B cell (primary cell): ENCODE data around the gene ESRRA. TPM values are rescaled to one million over a fixed set of nuclear protein-coding genes. Genes with fewer than 3 reads are reported as not detected.
A peak's percentile ranks its signal among the peaks of the same experiment; 100 is the strongest.

Source experiments
- ATAC-seq: fragments of 200-7000 bp; cut with Tn5 transposase; one replicate; pipeline ENCODE4 v1.10.0; 2021; ENCODE audit warnings: low read depth, mild to moderate bottlenecking, moderate number of reproducible peaks, moderate library complexity
- CTCF ChIA-PET: fragments of 350-600 bp; sonication (Branson Sonifier 250); formaldehyde crosslinking; loops from one replicate; lab custom pipeline; 2021; ENCODE audit warnings: antibody characterized with exemption, inconsistent platforms; lab: Charles Lee
- POLR2A ChIA-PET: fragments of 350-600 bp; sonication (Branson Sonifier 250); formaldehyde crosslinking; loops from one replicate; lab custom pipeline; 2021; ENCODE audit warnings: antibody characterized with exemption; lab: Charles Lee
- DNase-seq: peaks from one replicate; pipeline ENCODE4 v3.0.0; 2013
- H2AFZ ChIP-seq: 2 replicates; pipeline ENCODE4 v1.6.1; 2012; ENCODE audit warnings: mild to moderate bottlenecking, low read depth, low read length; ENCODE audit not compliant: insufficient read depth, poor library complexity, severe bottlenecking
- H3K27ac ChIP-seq, 2 donors: 1 replicate in 1 of 2; 2 replicates in 1 of 2; pipeline ENCODE4 v1.5.1; 2012 to 2013; ENCODE audit warnings: low read length in 2 of 2, mild to moderate bottlenecking in 2 of 2, moderate library complexity in 1 of 2
- H3K27me3 ChIP-seq, 4 experiments: fragments of 200-600 bp in 1 of 4; sonication (generic) in 1 of 4; replicated peaks in 1 of 4; 1 replicate in 2 of 4; 2 replicates in 2 of 4; pipeline versions ENCODE4 v1.6.1 to v1.7.0; 2013 to 2016; ENCODE audit warnings: low read length in 3 of 4, mild to moderate bottlenecking in 2 of 4, mixed read lengths in 1 of 4, moderate library complexity in 1 of 4; ENCODE audit not compliant: insufficient read depth in 4 of 4, control insufficient read depth in 3 of 4; ENCODE audit errors: control extremely low read depth in 1 of 4
- H3K36me3 ChIP-seq, 2 experiments: replicated peaks in 1 of 2; 1 replicate in 1 of 2; 2 replicates in 1 of 2; pipeline versions ENCODE4 v1.6.1 to v1.7.1; 2013; ENCODE audit warnings: low read length in 1 of 2; ENCODE audit not compliant: insufficient read depth in 2 of 2, control insufficient read depth in 1 of 2; ENCODE audit errors: control extremely low read depth in 1 of 2, extremely low read depth in 1 of 2
- H3K4me1 ChIP-seq, 2 donors: fragments of 200-600 bp in 1 of 2; sonication (generic) in 1 of 2; 1 replicate in 1 of 2; 2 replicates in 1 of 2; pipeline versions ENCODE4 v1.5.1 to v1.6.1; 2013 to 2017; ENCODE audit warnings: low read length in 2 of 2; ENCODE audit not compliant: control insufficient read depth in 2 of 2, insufficient read depth in 2 of 2
- H3K4me2 ChIP-seq: replicated peaks from 2 replicates; pipeline ENCODE3; 2012; ENCODE audit warnings: mild to moderate bottlenecking, low read depth, low read length; ENCODE audit not compliant: poor library complexity, severe bottlenecking
- H3K4me3 ChIP-seq, 5 experiments: fragments of 200-600 bp in 1 of 5; sonication (generic) in 1 of 5; 1 replicate in 3 of 5; 2 replicates in 2 of 5; pipeline versions ENCODE4 v1.5.1 to v1.7.0; 2011 to 2016; ENCODE audit warnings: low read length in 4 of 5, mild to moderate bottlenecking in 4 of 5, low read depth in 2 of 5, control low read depth in 1 of 5, moderate library complexity in 1 of 5; ENCODE audit not compliant: insufficient read depth in 1 of 5; ENCODE audit errors: control extremely low read depth in 1 of 5, extremely low read depth in 1 of 5
- H3K79me2 ChIP-seq: fragments of 200-600 bp; sonication (generic); one replicate; pipeline ENCODE4 v1.6.0; 2016; ENCODE audit warnings: low read length; ENCODE audit not compliant: control insufficient read depth, insufficient read depth
- H3K9ac ChIP-seq: fragments of 200-600 bp; sonication (generic); 2 replicates; pipeline ENCODE4 v1.6.1; 2017; ENCODE audit warnings: mild to moderate bottlenecking, low read length, moderate library complexity
- H3K9me3 ChIP-seq, 3 donors: one replicate each; pipeline versions ENCODE4 v1.6.1 to v1.7.1; 2013; ENCODE audit warnings: low read length in 2 of 3; ENCODE audit not compliant: control insufficient read depth in 2 of 3, insufficient read depth in 1 of 3; ENCODE audit errors: control extremely low read depth in 1 of 3
- H4K20me1 ChIP-seq: 2 replicates; pipeline ENCODE4 v1.6.0; 2012; ENCODE audit warnings: mild to moderate bottlenecking, low read length; ENCODE audit not compliant: insufficient read depth, control insufficient read depth, poor library complexity, severe bottlenecking
- H3K27ac Mint-ChIP-seq: one replicate; pipeline ENCODE4 v1.8.0; 2021; ENCODE audit warnings: mixed read lengths
- H3K27me3 Mint-ChIP-seq: one replicate; pipeline ENCODE4 v1.8.0; 2021; ENCODE audit warnings: mixed read lengths
- H3K4me1 Mint-ChIP-seq: one replicate; pipeline ENCODE4 v1.8.0; 2021; ENCODE audit warnings: mixed read lengths
- H3K4me3 Mint-ChIP-seq: one replicate; pipeline ENCODE4 v1.8.0; 2021; ENCODE audit warnings: mixed read lengths
- H3K9me3 Mint-ChIP-seq: one replicate; pipeline ENCODE4 v1.8.0; 2022; ENCODE audit warnings: mixed read lengths; ENCODE audit not compliant: insufficient read depth
- EZH2 ChIP-seq: IDR thresholded peaks from 2 replicates; pipeline ENCODE4 v1.6.1; 2012; ENCODE audit warnings: borderline replicate concordance, low read depth, mild to moderate bottlenecking, moderate library complexity, low read length; ENCODE audit not compliant: insufficient read depth, poor library complexity, severe bottlenecking
- WGBS: methylation state at CpG from one replicate; pipeline ENCODE4 v1.1.5; 2013; ENCODE audit warnings: missing lambda C conversion rate; ENCODE audit not compliant: insufficient coverage; 5-methylcytosine and 5-hydroxymethylcytosine counted together
- intact Hi-C: fragments of 100-400 bp; cut with micrococcal nuclease; formaldehyde crosslinking; loops from one replicate; pipeline ENCODE4 v1.10.0; 2022
- polyA plus RNA-seq: library from polyadenylated mRNA; depleted of rRNA; stranded (reverse); fragments of >200 nt; gene quantifications from 2 replicates; pipeline ENCODE4 v1.2.3, GENCODE V29; 2012
- total RNA-seq, 2 donors: library from RNA; stranded (reverse); fragments of 120-200 nt in 1 of 2; gene quantifications; 1 replicate in 1 of 2; 2 replicates in 1 of 2; pipeline versions ENCODE4 v1.2.3 to v1.2.4, GENCODE V29; 2013 to 2022
- TF ChIP-seq, protein P1 (sequence below): fragments of 200-600 bp; IDR thresholded peaks from one replicate; pipeline ENCODE4 v1.8.0; 2022; ENCODE audit warnings: antibody characterized with exemption, mild to moderate bottlenecking

The ESRRA gene
- total and polyA plus RNA-seq, 2 donors (not counting 1 experiment from before 2014, with no cell fraction given), result 16.3 to 39.6 TPM

- no peak overlapping the region for H2AFZ ChIP-seq
- no peak for DNase-seq
- no peaks in the 10 kb centered on the region for H4K20me1 ChIP-seq
- intact Hi-C loops, result no loop called here
- peak overlapping the region; percentile 92 for H3K4me2 ChIP-seq
- WGBS, result 92% methylated on average over 16 of the region's 27 CpGs
- POLR2A ChIA-PET, result no interaction called here
- Mint-ChIP-seq H3K27me3 (no peaks in the 10 kb centered on the region), H3K9me3 (no peaks in the 10 kb centered on the region), H3K4me1 (peaks cover 19% of the 10 kb centered on the region), H3K27ac (peak overlapping the region; percentile 56), H3K4me3 (no peak overlapping the region)
- no peaks in the 10 kb centered on the region for H3K79me2 ChIP-seq
- H3K4me1 ChIP-seq, result peaks cover 14 to 29% of the 10 kb centered on the region in 2 donors
- no peaks in the 10 kb centered on the region for H3K27me3 ChIP-seq
- ATAC-seq, result no peak
- TF ChIP-seq EZH2, result no peak
- TF ChIP-seq, protein P1, sequence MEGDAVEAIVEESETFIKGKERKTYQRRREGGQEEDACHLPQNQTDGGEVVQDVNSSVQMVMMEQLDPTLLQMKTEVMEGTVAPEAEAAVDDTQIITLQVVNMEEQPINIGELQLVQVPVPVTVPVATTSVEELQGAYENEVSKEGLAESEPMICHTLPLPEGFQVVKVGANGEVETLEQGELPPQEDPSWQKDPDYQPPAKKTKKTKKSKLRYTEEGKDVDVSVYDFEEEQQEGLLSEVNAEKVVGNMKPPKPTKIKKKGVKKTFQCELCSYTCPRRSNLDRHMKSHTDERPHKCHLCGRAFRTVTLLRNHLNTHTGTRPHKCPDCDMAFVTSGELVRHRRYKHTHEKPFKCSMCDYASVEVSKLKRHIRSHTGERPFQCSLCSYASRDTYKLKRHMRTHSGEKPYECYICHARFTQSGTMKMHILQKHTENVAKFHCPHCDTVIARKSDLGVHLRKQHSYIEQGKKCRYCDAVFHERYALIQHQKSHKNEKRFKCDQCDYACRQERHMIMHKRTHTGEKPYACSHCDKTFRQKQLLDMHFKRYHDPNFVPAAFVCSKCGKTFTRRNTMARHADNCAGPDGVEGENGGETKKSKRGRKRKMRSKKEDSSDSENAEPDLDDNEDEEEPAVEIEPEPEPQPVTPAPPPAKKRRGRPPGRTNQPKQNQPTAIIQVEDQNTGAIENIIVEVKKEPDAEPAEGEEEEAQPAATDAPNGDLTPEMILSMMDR, result no peak
- no peaks in the 10 kb centered on the region for H3K36me3 ChIP-seq
- H3K27ac ChIP-seq, result no peak overlapping the region
- peaks cover 0 to 3% (median 0%) of the 10 kb centered on the region in 3 donors for H3K9me3 ChIP-seq
- H3K4me3 ChIP-seq, result no peak overlapping the region
- no peak overlapping the region for H3K9ac ChIP-seq
- CTCF ChIA-PET, result interaction anchor here (1.0 to 5.7 kb wide), 4 partner anchors 17 to 62 kb away, joined by 3 to 51 read pairs (median 24); partner anchors contain the start of genes FERMT3, PLCB3 and PPP1R14B
Measured at GRCh38 chr11:64267207-64267945, 37.9 kb upstream of the ESRRA start.
